HepG2 (cell line): Measurements from ENCODE around the gene SECTM1. TPM values are rescaled to one million over a fixed set of nuclear protein-coding genes. Genes with fewer than 3 reads are reported as not detected.
A peak's percentile ranks its signal among the peaks of the same experiment; 100 is the strongest.

Source experiments
- AHR ChIP-seq: IDR thresholded peaks from 2 replicates; pipeline ENCODE4 v1.6.1; 2018; ENCODE audit warnings: missing genetic modification reagents, missing compliant biosample characterization
- BCL3 ChIP-seq: sonication (generic); formaldehyde crosslinking; IDR thresholded peaks from 2 replicates; pipeline ENCODE4 v1.5.1; 2020; ENCODE audit warnings: mild to moderate bottlenecking, missing genetic modification reagents, moderate library complexity
- BCLAF1 ChIP-seq: fragments of 450-650 bp; IDR thresholded peaks from 2 replicates; pipeline ENCODE4 v1.6.1; 2017; ENCODE audit warnings: mild to moderate bottlenecking
- KMT2A ChIP-seq: sonication (generic); formaldehyde crosslinking; IDR thresholded peaks from 2 replicates; pipeline ENCODE4 v1.4.0; 2020; ENCODE audit warnings: missing genetic modification reagents
- MED8 ChIP-seq: sonication (generic); formaldehyde crosslinking; IDR thresholded peaks from 2 replicates; pipeline ENCODE4 v1.8.1; 2023; ENCODE audit warnings: mild to moderate bottlenecking, missing genetic modification reagents; ENCODE audit not compliant: insufficient replicate concordance
- MXD3 ChIP-seq: IDR thresholded peaks from 2 replicates; pipeline ENCODE4 v1.6.1; 2016; ENCODE audit warnings: mild to moderate bottlenecking, missing biosample characterization, missing genetic modification reagents
- MXI1 ChIP-seq: IDR thresholded peaks from 3 replicates; pipeline ENCODE4 v1.6.1; 2012; ENCODE audit warnings: low read depth, low read length, inconsistent platforms, borderline replicate concordance
- PAWR ChIP-seq: sonication (generic); formaldehyde crosslinking; IDR thresholded peaks from 2 replicates; pipeline ENCODE4 v1.4.0; 2020; ENCODE audit warnings: missing genetic modification reagents, mild to moderate bottlenecking, borderline replicate concordance
- POLR2A ChIP-seq, 2 experiments: IDR thresholded peaks; 2 replicates each; pipeline ENCODE4 v1.6.1; 2011; ENCODE audit warnings: low read depth in 2 of 2, low read length in 2 of 2, mild to moderate bottlenecking in 1 of 2, moderate library complexity in 1 of 2; ENCODE audit not compliant: insufficient read depth in 1 of 2
- RAD51 ChIP-seq: fragments of 450-650 bp; IDR thresholded peaks from 2 replicates; pipeline ENCODE4 v1.6.1; 2016; ENCODE audit warnings: borderline replicate concordance
- RFX3 ChIP-seq: IDR thresholded peaks from 2 replicates; pipeline ENCODE4 v1.6.1; 2016; ENCODE audit warnings: missing biosample characterization, missing genetic modification reagents
- SMAD1 ChIP-seq: sonication (generic); formaldehyde crosslinking; IDR thresholded peaks from 2 replicates; pipeline ENCODE4 v1.4.0; 2020; ENCODE audit warnings: missing genetic modification reagents, low read depth, mild to moderate bottlenecking, borderline replicate concordance
- THAP11 ChIP-seq: IDR thresholded peaks from 2 replicates; pipeline ENCODE4 v1.6.1; 2016; ENCODE audit warnings: missing biosample characterization, missing genetic modification reagents
- WIZ ChIP-seq: sonication (generic); formaldehyde crosslinking; IDR thresholded peaks from 2 replicates; pipeline ENCODE4 v1.5.1; 2020; ENCODE audit warnings: mild to moderate bottlenecking, missing genetic modification reagents
- ZC3H4 ChIP-seq: sonication (generic); formaldehyde crosslinking; IDR thresholded peaks from 2 replicates; pipeline ENCODE4 v1.4.0; 2020; ENCODE audit warnings: missing genetic modification reagents, borderline replicate concordance
- ZFP37 ChIP-seq: sonication (generic); formaldehyde crosslinking; IDR thresholded peaks from 2 replicates; pipeline ENCODE4 v1.4.0; 2020; ENCODE audit warnings: missing genetic modification reagents, borderline replicate concordance
- ZNF331 ChIP-seq: sonication (generic); formaldehyde crosslinking; IDR thresholded peaks from 2 replicates; pipeline ENCODE4 v1.4.0; 2020; ENCODE audit warnings: missing genetic modification reagents
- ZNF562 ChIP-seq: sonication (generic); formaldehyde crosslinking; IDR thresholded peaks from 2 replicates; pipeline ENCODE4 v1.8.0; 2022; ENCODE audit warnings: missing genetic modification reagents, borderline replicate concordance
- ZNF619 ChIP-seq: sonication (generic); formaldehyde crosslinking; IDR thresholded peaks from 2 replicates; pipeline ENCODE4 v1.4.0; 2020; ENCODE audit warnings: mild to moderate bottlenecking, missing genetic modification reagents
- ZNF639 ChIP-seq: conservative IDR thresholded peaks from 2 replicates; pipeline ENCODE4 v1.6.1; 2018; ENCODE audit warnings: missing genetic modification reagents
- ZNF724P ChIP-seq: sonication (generic); formaldehyde crosslinking; IDR thresholded peaks from 2 replicates; pipeline ENCODE4 v1.8.0; 2022; ENCODE audit warnings: missing genetic modification reagents, borderline replicate concordance
- polyA plus RNA-seq, 8 experiments: library from polyadenylated mRNA; depleted of rRNA in 3 of 8; stranded (reverse) in 7 of 8; unstranded in 1 of 8; fragments of >200 nt; fragmentation: Illumina TruSeq in 4 of 8; extraction: Trizol in 4 of 8; gene quantifications; 2 replicates each; pipeline versions ENCODE4 v1.2.1 to v1.2.3, GENCODE V29; 2011 to 2016; ENCODE audit warnings: low read depth in 4 of 8, missing spikeins in 1 of 8, mixed read lengths in 1 of 8; ENCODE audit not compliant: insufficient read depth in 1 of 8
- total RNA-seq, 5 experiments: library from RNA; depleted of rRNA; stranded (reverse); fragments of >200 nt; fragmentation: Illumina TruSeq; extraction: Trizol; gene quantifications; 2 replicates each; pipeline ENCODE4 v1.2.3, GENCODE V29; 2016; ENCODE audit warnings: low read depth in 1 of 5

SECTM1 gene
- total and polyA plus RNA-seq, 2 of the 13 experiments (the other 11 are each of a cell fraction or from before 2014, with no cell fraction given), result 3.5 to 5.3 TPM

- 0 out of 2 replicates have a peak, but pooled peaks have one; percentile 26 for TF ChIP-seq KMT2A (CRISPR knock-in tag)
- TF ChIP-seq POLR2A (IDR thresholded peaks at IDR 0.05; ENCODE audit: insufficient read depth in 1 of 2, low read depth in 2 of 2, low read length in 2 of 2), result peak; percentile 26 to 64; a peak in 1 of 4 replicates
- 0 out of 2 replicates have a peak, but pooled peaks have one; percentile 30 for TF ChIP-seq ZNF639
- 0 out of 2 replicates have a peak, but pooled peaks have one; percentile 17 for TF ChIP-seq MXD3 (CRISPR knock-in tag)
- no peak for TF ChIP-seq ZFP37 (CRISPR knock-in tag)
- TF ChIP-seq ZNF562 (CRISPR knock-in tag), result no peak
- TF ChIP-seq SMAD1 (CRISPR knock-in tag), result 0 out of 2 replicates have a peak, but pooled peaks have one; percentile 29
- TF ChIP-seq WIZ, result no peak
- no peak for TF ChIP-seq BCL3 (CRISPR knock-in tag)
- no peak for TF ChIP-seq MXI1
- TF ChIP-seq THAP11 (CRISPR knock-in tag), result no peak; the same call in 1 of the 2 replicates
- 0 out of 2 replicates have a peak, but pooled peaks have one; percentile 43 for TF ChIP-seq ZNF724P (CRISPR knock-in tag)
- 0 out of 2 replicates have a peak, but pooled peaks have one; percentile 9 for TF ChIP-seq ZNF619 (CRISPR knock-in tag)
- no peak for TF ChIP-seq RAD51
- TF ChIP-seq ZC3H4 (CRISPR knock-in tag), result no peak
- TF ChIP-seq ZNF331 (CRISPR knock-in tag), result peak; percentile 54; the same call in 1 of the 2 replicates
- TF ChIP-seq RFX3 (CRISPR knock-in tag), result no peak
- no peak for TF ChIP-seq BCLAF1
- no peak for TF ChIP-seq PAWR (CRISPR knock-in tag)
- no peak for TF ChIP-seq AHR (CRISPR knock-in tag)
- no peak for TF ChIP-seq MED8 (CRISPR knock-in tag)
Measured at GRCh38 chr17:82376042-82376730, 42.6 kb upstream of the SECTM1 start (continued).
